ENCODE data around the gene MROH7.
A peak's percentile ranks its signal among the peaks of the same experiment; 100 is the strongest.

Gene MROH7

GRCh38 chr1:54699936-54700525 is 58.4 kb downstream of the MROH7 start:
- no peak for DNase-seq

- DNase-seq = no peak
Measured at GRCh38 chr1:54701066-54701465, 59.5 kb downstream of the MROH7 start.

- no peak for DNase-seq
Measured at GRCh38 chr1:54701996-54702395, 60.4 kb downstream of the MROH7 start.

GRCh38 chr1:54703471-54703870 is 61.9 kb downstream of the MROH7 start:
- DNase-seq = no peak

- peak; percentile 27 for DNase-seq
Measured at GRCh38 chr1:54705153-54705552, 63.6 kb downstream of the MROH7 start.

- no peak for DNase-seq
Measured at GRCh38 chr1:54706419-54706818, 64.8 kb downstream of the MROH7 start.

GRCh38 chr1:54708385-54708784 is 66.8 kb downstream of the MROH7 start:
- DNase-seq = no peak

GRCh38 chr1:54709547-54710292 is 68.1 kb downstream of the MROH7 start:
- DNase-seq = no peak

- peak; percentile 9 for DNase-seq
Measured at GRCh38 chr1:54710434-54710833, 68.8 kb downstream of the MROH7 start.

- DNase-seq = no peak
Measured at GRCh38 chr1:54710841-54711240, 69.3 kb downstream of the MROH7 start.

- no peak for DNase-seq
Measured at GRCh38 chr1:54711536-54711935, 70.0 kb downstream of the MROH7 start.

GRCh38 chr1:54714881-54715492 is 73.4 kb downstream of the MROH7 start:
- DNase-seq = no peak

GRCh38 chr1:54715493-54716298 is 74.1 kb downstream of the MROH7 start, which contains the start of gene TTC4:
TTC4 (plus strand) TSS chr1:54715861; CDS start chr1:54715909, 48 bp downstream.
- DNase-seq = peak; percentile 93

- DNase-seq = no peak
Measured at GRCh38 chr1:54716299-54717047, 74.9 kb downstream of the MROH7 start.

GRCh38 chr1:54721719-54722118 is 80.1 kb downstream of the MROH7 start:
- no peak for DNase-seq

GRCh38 chr1:54723985-54724384 is 82.4 kb downstream of the MROH7 start:
- DNase-seq = peak; percentile 74

- DNase-seq = no peak
Measured at GRCh38 chr1:54724771-54725170, 83.2 kb downstream of the MROH7 start.

- DNase-seq = no peak
Measured at GRCh38 chr1:54728027-54728426, 86.4 kb downstream of the MROH7 start.

GRCh38 chr1:54736685-54737084 is 95.1 kb downstream of the MROH7 start:
- no peak for DNase-seq

- DNase-seq = no peak
Measured at GRCh38 chr1:54738244-54738643, 96.7 kb downstream of the MROH7 start.

- DNase-seq = no peak
Measured at GRCh38 chr1:54741531-54741930, 99.9 kb downstream of the MROH7 start.

- no peak for DNase-seq
Measured at GRCh38 chr1:54742282-54742681, 100.7 kb downstream of the MROH7 start.
